Measurements from ENCODE around the gene SMYD2.

The SMYD2 gene

GRCh38 chr1:214281021-214281719 is at the start of gene SMYD2:
Gene SMYD2 (plus strand): TSS chr1:214281159. CDS start chr1:214281255, 96 bp downstream.
- intact Hi-C loops (cut with micrococcal nuclease): no loop called here
- Mint-ChIP-seq H3K27ac (peak within 1 kb of the TSS; percentile 89), H3K4me3 (peak within 1 kb of the TSS; percentile 85), H3K27me3 (peaks cover 3% of the 10 kb centered on the region), H3K9me3 (no peaks in the 10 kb centered on the region), H3K36me3 (ENCODE audit: low read depth) (peaks cover 16% of the 10 kb centered on the region), H3K4me1 (ENCODE audit: low read depth) (peaks cover 35% of the 10 kb centered on the region)

DNA sequence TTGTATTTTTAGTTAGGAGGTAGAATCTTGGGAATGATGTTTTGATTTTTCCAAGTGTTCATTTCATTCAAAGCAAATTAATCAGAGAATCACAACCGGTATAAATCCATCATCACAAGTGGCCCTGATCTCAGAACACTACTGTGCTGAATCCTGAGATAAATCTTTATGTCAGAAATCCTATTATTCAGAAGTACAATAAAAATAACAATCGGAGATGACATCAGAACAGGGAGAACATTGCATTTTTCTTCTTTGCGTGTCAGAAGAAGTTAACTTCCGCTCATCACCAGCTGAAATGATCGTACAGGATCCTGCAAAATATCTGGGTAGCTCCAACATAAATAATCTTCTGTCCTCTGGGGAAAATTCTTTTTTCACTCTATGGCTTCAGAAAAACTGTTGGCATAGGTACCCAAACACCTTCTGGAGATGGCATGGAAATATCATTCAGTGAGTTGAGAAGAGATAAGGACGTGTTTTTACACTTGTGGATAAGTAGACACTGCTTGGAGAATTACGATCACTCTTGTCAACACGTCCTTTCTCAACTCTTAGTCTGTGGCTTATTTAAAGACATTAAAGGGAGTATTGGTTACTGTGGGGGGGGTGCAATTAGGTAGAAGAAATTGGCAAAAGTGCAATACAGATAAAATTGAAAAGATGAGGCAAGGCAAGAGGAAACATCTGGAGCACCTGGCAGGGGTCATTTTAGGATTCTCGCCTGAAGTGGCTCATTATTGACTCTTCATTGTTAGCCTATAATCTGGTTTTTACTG is 46.9 kb upstream of the SMYD2 start:
- Mint-ChIP-seq H3K9me3 (no peaks in the 10 kb centered on the region), H3K4me3 (no peak overlapping the region), H3K27ac (no peak overlapping the region), H3K27me3 (no peaks in the 10 kb centered on the region), H3K4me1 (ENCODE audit: low read depth) (no peaks in the 10 kb centered on the region), H3K36me3 (ENCODE audit: low read depth) (no peaks in the 10 kb centered on the region)
- intact Hi-C loops (cut with micrococcal nuclease): no loop called here

- Mint-ChIP-seq H3K9me3 (no peaks in the 10 kb centered on the region), H3K4me1 (ENCODE audit: low read depth) (no peaks in the 10 kb centered on the region), H3K36me3 (ENCODE audit: low read depth) (no peaks in the 10 kb centered on the region)
Observed at GRCh38 chr1:214234635-214235025, 46.3 kb upstream of the SMYD2 start.

DNA sequence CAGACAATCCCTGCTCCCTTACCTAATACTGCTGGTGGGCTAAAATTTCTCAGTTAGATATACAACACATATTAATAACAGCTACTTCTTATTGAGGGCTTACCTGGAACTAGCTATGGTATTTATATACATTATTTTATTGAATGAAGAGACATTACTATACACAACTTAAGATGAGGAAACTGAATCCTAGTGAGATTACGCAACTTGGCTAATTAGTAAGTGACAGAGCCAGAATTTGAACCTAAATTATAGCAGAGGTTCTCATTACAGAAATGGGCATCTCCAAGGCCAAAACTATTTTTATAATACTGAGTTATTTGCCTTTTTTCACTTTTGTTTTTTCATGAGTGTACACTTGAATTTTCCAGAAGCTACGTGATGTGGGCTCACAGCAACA is 44.5 kb upstream of the SMYD2 start:
- H3K27ac Mint-ChIP-seq: no peak overlapping the region
- H3K36me3 Mint-ChIP-seq (ENCODE audit: low read depth): no peaks in the 10 kb centered on the region
- no peaks in the 10 kb centered on the region for H3K27me3 Mint-ChIP-seq
- no peaks in the 10 kb centered on the region for H3K4me1 Mint-ChIP-seq (ENCODE audit: low read depth)
- H3K4me3 Mint-ChIP-seq: no peak overlapping the region
- intact Hi-C loops (cut with micrococcal nuclease): no loop called here
- H3K9me3 Mint-ChIP-seq: no peaks in the 10 kb centered on the region

More at GRCh38 chr1:214234635-214235025, 46.3 kb upstream of the SMYD2 start:
- intact Hi-C loops (cut with micrococcal nuclease): no loop called here
- H3K27me3 Mint-ChIP-seq: no peaks in the 10 kb centered on the region
- H3K27ac Mint-ChIP-seq: no peak overlapping the region
- no peak overlapping the region for H3K4me3 Mint-ChIP-seq

DNA sequence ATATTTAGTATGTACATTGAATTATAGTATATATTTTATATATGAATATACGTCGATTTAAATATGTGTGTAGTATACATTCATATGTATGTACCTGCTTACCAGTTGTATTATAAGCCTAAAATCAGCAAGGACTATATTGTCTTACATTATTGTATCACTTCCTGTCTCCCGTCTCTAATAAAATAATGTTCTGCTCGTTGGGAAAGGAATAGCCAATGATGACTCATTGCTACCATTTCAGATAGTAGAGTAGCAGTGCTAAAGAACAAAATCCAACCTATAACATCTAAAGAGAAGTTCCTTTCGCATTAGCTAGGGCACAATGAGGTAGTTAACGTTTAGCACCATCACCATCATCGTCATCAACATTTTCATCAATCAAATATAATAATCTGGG is 39.9 kb upstream of the SMYD2 start:
- Mint-ChIP-seq H3K36me3 (ENCODE audit: low read depth) (no peaks in the 10 kb centered on the region), H3K27ac (no peak overlapping the region), H3K9me3 (no peaks in the 10 kb centered on the region), H3K27me3 (peaks cover 5% of the 10 kb centered on the region), H3K4me1 (ENCODE audit: low read depth) (no peaks in the 10 kb centered on the region), H3K4me3 (no peak overlapping the region)
- intact Hi-C loops (cut with micrococcal nuclease): no loop called here

DNA sequence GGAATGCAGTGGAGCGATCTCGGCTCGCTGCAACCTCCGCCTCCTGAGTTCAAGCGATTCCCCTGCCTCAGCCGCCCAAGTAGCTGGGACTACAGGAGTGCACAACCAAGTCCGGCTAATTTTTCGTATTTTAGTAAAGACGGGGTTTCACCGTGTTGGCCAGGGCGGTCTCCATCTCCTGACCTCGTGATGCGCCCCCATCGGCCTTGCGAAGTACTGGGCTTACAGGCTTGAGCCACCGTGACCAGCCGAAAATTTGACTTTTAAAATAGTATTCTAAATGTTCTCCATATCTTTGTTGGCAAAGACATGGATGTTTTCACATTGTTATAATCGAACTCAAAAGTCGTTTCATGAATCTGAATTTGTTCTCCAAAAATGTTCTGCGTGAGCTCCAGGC is 36.7 kb upstream of the SMYD2 start:
- H3K4me3 Mint-ChIP-seq: no peak overlapping the region
- H3K36me3 Mint-ChIP-seq (ENCODE audit: low read depth): no peaks in the 10 kb centered on the region
- no peaks in the 10 kb centered on the region for H3K9me3 Mint-ChIP-seq
- intact Hi-C loops (cut with micrococcal nuclease): no loop called here
- H3K27ac Mint-ChIP-seq: no peak overlapping the region
- peaks cover 7% of the 10 kb centered on the region for H3K27me3 Mint-ChIP-seq
- no peaks in the 10 kb centered on the region for H3K4me1 Mint-ChIP-seq (ENCODE audit: low read depth)

DNA sequence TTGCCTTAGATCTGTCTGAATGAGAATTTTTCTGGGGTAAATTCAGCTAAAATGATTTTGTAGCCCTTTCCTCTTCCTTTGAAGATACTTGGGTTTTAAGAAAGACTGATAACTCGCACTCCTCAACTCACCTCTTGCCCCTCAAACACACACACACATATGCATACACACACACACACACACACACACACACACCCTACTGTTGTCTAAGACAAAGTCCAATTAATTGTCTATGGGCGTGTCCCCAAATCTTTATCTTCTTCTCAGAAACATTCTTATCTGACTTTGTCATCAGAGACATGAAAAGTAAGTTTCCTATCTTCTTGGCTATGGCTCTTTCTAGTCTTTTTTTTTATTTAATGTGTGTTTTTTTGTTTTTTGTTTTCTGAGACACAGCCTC is 36.1 kb upstream of the SMYD2 start:
- Mint-ChIP-seq H3K4me3 (no peak overlapping the region), H3K36me3 (ENCODE audit: low read depth) (no peaks in the 10 kb centered on the region), H3K27ac (no peak overlapping the region), H3K4me1 (ENCODE audit: low read depth) (no peaks in the 10 kb centered on the region), H3K9me3 (no peaks in the 10 kb centered on the region), H3K27me3 (peaks cover 9% of the 10 kb centered on the region)
- intact Hi-C loops (cut with micrococcal nuclease): no loop called here

- Mint-ChIP-seq H3K9me3 (no peaks in the 10 kb centered on the region), H3K4me1 (ENCODE audit: low read depth) (no peaks in the 10 kb centered on the region), H3K27ac (no peak overlapping the region), H3K27me3 (peaks cover 10% of the 10 kb centered on the region), H3K4me3 (no peak overlapping the region), H3K36me3 (ENCODE audit: low read depth) (no peaks in the 10 kb centered on the region)
- intact Hi-C loops (cut with micrococcal nuclease): no loop called here
Observed at GRCh38 chr1:214247501-214248041, 33.4 kb upstream of the SMYD2 start.

- no peaks in the 10 kb centered on the region for H3K9me3 Mint-ChIP-seq
- peaks cover 10% of the 10 kb centered on the region for H3K27me3 Mint-ChIP-seq
- intact Hi-C loops (cut with micrococcal nuclease): no loop called here
- no peak overlapping the region for H3K4me3 Mint-ChIP-seq
- no peaks in the 10 kb centered on the region for H3K36me3 Mint-ChIP-seq (ENCODE audit: low read depth)
- H3K27ac Mint-ChIP-seq: no peak overlapping the region
- no peaks in the 10 kb centered on the region for H3K4me1 Mint-ChIP-seq (ENCODE audit: low read depth)
Observed at GRCh38 chr1:214248311-214249085, 32.5 kb upstream of the SMYD2 start.

GRCh38 chr1:214249651-214250050 is 31.3 kb upstream of the SMYD2 start:
- Mint-ChIP-seq H3K36me3 (ENCODE audit: low read depth) (no peaks in the 10 kb centered on the region), H3K27me3 (peaks cover 11% of the 10 kb centered on the region)
- intact Hi-C loops (cut with micrococcal nuclease): no loop called here

GRCh38 chr1:214251354-214251753 is 29.6 kb upstream of the SMYD2 start:
- Mint-ChIP-seq H3K4me1 (ENCODE audit: low read depth) (no peaks in the 10 kb centered on the region), H3K9me3 (no peaks in the 10 kb centered on the region), H3K27me3 (peaks cover 14% of the 10 kb centered on the region), H3K27ac (no peak overlapping the region), H3K36me3 (ENCODE audit: low read depth) (no peaks in the 10 kb centered on the region), H3K4me3 (no peak overlapping the region)
- intact Hi-C loops (cut with micrococcal nuclease): no loop called here

More at GRCh38 chr1:214249651-214250050, 31.3 kb upstream of the SMYD2 start:
- Mint-ChIP-seq H3K9me3 (no peaks in the 10 kb centered on the region), H3K4me3 (no peak overlapping the region), H3K27ac (no peak overlapping the region), H3K4me1 (ENCODE audit: low read depth) (no peaks in the 10 kb centered on the region)

GRCh38 chr1:214255509-214255908 is 25.4 kb upstream of the SMYD2 start:
- Mint-ChIP-seq H3K27ac (no peak overlapping the region), H3K4me1 (ENCODE audit: low read depth) (peaks cover 7% of the 10 kb centered on the region), H3K36me3 (ENCODE audit: low read depth) (no peaks in the 10 kb centered on the region), H3K4me3 (no peak overlapping the region), H3K9me3 (no peaks in the 10 kb centered on the region), H3K27me3 (peaks cover 25% of the 10 kb centered on the region)
- intact Hi-C loops (cut with micrococcal nuclease): no loop called here

DNA sequence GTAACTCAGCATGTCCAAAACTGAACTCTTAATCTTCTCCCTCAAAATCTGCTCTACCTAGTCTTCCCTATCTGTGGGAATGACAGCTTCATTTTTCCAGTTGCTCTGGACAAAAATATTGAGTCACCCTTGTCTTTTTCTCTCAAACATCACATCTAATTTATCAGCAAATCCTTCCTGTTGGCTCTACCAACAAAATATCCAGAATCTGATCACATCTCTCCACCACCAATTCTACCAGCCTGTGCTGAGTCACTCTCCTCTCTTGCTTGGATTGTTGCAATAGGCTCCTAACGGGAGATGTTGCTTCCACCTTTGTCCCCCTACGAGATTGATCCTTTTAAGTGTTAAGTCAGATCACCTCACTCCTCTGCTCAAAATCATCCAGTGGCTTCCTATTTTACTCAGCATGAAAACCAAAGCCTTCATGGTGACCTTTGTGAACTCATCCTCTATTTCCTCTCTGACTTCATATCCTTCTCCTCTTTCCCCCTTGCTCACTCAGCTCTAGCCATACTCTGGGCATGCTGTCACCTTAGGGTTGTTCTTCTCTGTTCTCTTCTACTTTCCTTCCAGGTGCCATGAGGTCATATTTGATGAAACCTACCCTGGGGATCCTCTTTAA is 21.5 kb upstream of the SMYD2 start:
- no peak overlapping the region for H3K27ac Mint-ChIP-seq
- H3K27me3 Mint-ChIP-seq: peaks cover 51% of the 10 kb centered on the region
- no peak overlapping the region for H3K4me3 Mint-ChIP-seq
- no peaks in the 10 kb centered on the region for H3K9me3 Mint-ChIP-seq
- intact Hi-C loops (cut with micrococcal nuclease): no loop called here
- peaks cover 12% of the 10 kb centered on the region for H3K4me1 Mint-ChIP-seq (ENCODE audit: low read depth)
- H3K36me3 Mint-ChIP-seq (ENCODE audit: low read depth): no peaks in the 10 kb centered on the region
